GM18502 (cell line): ENCODE results near the gene AMD1.

Experiments used
- ATAC-seq: cut with Tn5 transposase; IDR thresholded peaks from one replicate; pipeline ENCODE4 v1.9.1; 2021; ENCODE audit warnings: mild to moderate bottlenecking; ENCODE audit not compliant: unreplicated experiment, poor library complexity

Gene AMD1

DNA sequence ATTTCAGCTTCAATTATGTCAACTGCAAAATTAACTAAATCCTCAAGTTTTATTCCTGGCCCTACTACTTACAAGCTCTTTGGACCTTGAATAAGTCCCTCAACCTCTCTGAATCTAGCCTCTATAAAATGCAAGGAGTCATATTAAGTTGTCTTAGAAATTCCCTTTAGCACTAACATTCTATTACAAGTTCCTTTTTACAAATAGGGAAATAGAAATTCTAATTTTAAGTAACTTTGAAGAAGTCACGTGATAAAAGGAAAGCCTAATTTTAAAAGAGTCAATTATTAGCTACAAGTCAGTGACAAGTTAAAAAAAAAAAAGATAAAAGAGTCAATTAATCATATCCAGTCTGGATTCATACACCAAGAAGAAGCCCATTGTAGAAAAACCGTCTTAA, 59.3 kb downstream of the AMD1 start:
- ATAC-seq, result no peak

DNA sequence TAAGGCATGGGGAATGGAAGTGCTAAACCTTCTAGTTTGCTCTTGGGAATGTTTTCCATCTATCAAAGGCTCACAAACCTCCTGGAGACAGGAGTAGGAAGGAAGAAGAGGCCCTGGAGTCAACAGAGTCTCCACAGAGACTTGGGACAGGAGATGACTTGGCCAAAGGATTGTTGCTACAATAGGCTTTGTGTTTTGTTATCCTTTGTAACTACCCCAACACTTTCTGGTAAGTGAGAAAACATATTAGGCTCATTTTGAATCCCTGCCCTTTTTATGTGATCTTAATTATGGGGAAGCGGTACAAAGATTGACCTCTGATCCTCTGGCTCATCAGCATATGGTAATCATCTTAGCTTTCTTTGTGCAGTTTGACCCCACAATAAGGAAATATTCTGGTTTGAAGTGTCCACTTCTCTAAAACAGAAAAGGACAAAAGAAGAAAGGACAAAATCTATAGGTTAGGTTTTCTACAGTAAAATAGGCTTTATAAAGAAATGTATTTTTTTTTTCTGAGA, 59.9 kb downstream of the AMD1 start:
- no peak for ATAC-seq

DNA sequence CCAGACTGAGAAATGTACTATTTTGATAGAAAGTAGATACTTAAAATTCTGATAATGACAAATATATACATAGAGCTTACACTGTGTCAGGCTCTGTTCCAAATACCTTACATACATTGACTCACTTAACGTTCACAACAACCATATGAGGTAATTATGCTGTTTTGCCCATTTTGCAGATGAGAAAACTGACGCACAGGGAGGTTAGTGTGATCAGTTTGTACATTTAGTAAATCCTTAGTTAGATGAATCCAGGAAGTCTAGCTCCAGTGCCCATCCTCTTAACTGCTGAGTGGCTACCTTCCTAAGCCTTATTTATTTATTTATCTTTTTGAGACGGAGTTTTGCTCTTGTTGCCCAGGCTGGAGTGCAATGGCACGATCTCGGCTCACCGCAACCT, 60.6 kb downstream of the AMD1 start:
- ATAC-seq, result no peak

DNA sequence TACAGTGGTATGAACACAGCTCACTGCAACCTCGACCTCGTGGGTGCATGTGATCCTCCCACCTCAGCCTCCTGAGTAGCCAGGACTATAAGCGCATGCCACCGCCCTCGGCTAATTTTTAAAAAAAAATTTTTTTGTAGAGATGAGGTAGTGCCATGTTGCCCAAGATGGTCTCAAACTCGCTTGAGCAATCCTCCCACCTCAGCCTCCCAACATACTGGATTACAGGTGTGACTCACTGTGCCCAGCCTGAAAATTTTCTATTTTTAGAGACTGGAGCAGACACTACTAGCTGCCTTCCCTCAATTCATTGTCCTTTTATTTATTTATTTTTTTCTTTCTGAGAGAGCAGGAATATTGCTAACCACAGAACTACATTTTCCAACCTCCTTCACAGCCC, 63.6 kb downstream of the AMD1 start:
- ATAC-seq, result no peak

DNA sequence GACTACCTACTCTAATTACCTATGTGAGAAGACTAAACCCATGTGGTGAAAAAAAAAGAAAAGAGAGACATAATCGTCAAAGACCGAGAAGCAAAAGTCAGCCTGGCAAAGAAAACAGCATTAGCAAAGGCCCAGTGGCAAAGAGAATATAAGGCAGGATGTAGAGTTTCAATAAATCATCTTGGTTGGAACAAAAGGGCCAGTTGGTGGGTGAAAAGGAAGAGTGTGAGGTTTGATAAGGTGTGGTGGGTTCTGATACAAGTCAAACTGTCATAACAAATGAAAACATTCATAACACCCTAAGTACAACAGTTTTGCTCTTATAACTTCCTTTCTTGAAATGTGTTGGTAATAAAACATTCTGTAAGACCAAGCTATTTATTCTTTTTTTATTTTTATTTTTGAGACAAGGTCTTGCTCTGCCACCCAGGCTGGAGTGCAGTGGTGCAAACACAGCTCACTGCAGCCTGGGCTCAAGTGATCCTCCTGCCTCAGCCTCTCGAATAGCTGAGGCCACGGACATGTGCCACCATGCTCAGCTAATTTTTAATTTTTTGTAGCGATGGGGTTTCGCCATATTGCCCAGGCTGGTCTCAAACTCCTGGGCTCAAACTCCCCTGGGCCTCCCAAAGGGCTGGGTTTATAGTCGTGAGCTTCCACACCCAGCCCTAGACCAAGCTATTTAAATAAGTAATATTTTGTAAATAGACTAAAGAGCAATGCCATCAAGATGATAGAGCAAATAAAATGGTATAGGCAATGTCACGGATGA, 65.0 kb downstream of the AMD1 start:
- no peak for ATAC-seq

DNA sequence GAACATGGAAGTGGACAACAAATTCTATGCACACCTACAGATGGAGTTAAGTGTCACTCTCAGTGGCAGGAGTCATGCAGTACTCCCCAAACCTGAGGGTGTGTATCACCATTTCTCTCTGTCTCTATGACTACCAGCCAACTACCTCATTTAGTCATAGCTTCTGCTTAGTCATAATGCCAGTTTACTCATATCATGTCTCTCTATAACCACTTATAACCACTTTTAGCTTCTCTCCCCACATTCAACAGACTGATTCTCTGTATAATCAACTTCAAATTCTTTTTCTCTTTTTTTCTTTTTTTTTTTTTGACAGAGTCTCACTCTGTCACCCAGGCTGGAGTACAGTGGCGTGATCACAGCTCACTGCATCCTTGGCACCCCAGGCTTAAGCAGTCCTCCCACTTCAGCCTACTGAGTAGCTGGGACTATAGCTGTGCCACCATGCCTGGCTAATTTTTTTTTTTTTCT, 70.1 kb downstream of the AMD1 start:
- peak; percentile 100 for ATAC-seq
